ENCODE data around the gene ASAH2. TPM values are rescaled to one million over a fixed set of nuclear protein-coding genes. Genes with fewer than 3 reads are reported as not detected.
"Not testable (repeated sequence)": the region's sequence is repeated elsewhere in the genome, so short reads cannot be mapped to it uniquely, and the experiment has no call there.

Gene ASAH2
- polyA plus RNA-seq, 1 experiment = 0.32 TPM

DNA sequence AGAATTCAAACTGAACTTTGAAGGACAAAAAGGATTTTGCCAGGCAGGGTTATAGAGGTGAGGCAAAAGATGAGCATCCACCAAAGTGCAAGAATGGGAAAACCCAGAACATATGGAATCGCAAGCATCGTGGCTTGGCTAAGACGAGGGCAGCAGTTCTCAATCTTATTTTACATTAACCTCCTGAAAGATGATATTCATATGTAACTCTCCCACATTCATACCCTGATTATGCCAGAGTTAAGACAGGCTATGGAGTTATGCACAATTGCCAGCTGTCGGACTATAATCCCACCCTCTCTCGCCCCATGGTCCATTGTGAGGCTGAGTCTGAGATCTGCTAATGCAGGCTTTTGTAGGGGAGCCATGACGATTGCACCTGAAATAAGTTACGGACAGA lies 21.2 kb upstream of the ASAH2 start:
- Histone ChIP-seq H3K27me3 (ENCODE audit: control insufficient read depth, insufficient read depth, low read length) (no peaks in the 10 kb centered on the region; the same call in 1 of the 2 replicates), H3K36me3 (ENCODE audit: control insufficient read depth, insufficient read depth, low read length) (no peaks in the 10 kb centered on the region), H3K4me3 (ENCODE audit: low read depth, low read length) (no peak overlapping the region)
- ChIA-PET POLR2A (no interaction called here), CTCF (interaction anchor here (0.6 to 0.7 kb wide), 2 partner anchors 9 to 304 kb away, joined by 3 to 5 read pairs; no protein-coding TSS in a partner anchor)
- DNase-seq (ENCODE audit: low read depth) = no peak
- no peak for TF ChIP-seq CTCF (IDR thresholded peaks at IDR 0.05; ENCODE audit: insufficient read depth, low read depth, low read length)

DNA sequence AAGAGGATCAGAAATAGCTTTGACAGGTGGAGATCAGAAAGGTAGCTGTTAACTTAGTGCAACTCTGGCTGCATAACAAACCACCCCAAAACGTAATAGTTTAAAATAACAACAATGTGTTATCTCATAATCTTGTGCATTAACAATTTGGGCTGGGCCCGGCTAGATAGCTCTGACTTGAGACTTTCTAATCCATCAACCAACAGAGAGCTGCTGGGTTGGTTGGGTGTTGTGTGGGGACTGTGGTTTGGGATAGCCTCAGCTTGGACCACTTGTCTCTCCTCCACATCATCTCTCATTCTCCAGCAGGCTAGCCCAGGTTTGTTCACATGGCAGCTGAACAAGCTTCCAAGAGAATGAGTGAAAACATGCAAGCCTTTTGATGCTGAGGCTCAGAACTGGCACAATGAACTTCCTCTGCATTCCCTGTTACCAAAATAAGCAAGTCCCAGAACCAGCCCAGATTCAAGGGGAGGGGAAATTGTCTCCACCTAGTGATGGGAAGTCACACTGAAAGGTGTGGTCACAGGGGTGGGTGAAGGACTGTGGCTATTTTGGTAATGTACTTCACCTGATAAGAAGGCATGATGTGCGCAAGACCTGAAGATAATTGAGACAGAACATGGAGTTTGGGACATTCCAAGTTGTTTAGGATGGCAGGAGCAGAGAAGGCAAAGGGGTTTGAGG lies 20.4 kb upstream of the ASAH2 start:
- H3K36me3 ChIP-seq (ENCODE audit: control insufficient read depth, insufficient read depth, low read length) = no peaks in the 10 kb centered on the region
- ChIA-PET CTCF (interaction anchor here (0.7 kb wide), 1 partner anchor 305 kb away, joined by 3 read pairs; no protein-coding TSS in a partner anchor), POLR2A (no interaction called here)
- no peak overlapping the region for H3K4me3 ChIP-seq (ENCODE audit: low read depth, low read length)
- no peak for DNase-seq (ENCODE audit: low read depth)
- no peaks in the 10 kb centered on the region; the same call in 1 of the 2 replicates for H3K27me3 ChIP-seq (ENCODE audit: control insufficient read depth, insufficient read depth, low read length)
- TF ChIP-seq CTCF (IDR thresholded peaks at IDR 0.05; ENCODE audit: insufficient read depth, low read depth, low read length) = no peak

DNA sequence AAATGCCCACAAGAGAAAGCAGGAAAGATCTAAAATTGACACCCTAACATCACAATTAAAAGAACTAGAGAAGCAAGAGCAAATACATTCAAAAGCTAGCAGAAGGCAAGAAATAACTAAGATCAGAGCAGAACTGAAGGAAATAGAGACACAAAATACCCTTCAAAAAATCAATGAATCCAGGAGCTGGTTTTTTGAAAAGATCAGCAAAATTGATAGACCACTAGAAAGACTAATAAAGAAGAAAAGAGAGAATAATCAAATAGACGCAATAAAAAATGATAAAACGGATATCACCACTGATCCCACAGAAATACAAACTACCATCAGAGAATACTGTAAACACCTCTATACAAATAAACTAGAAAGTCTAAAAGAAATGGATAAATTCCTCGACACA lies 16.6 kb upstream of the ASAH2 start:
- DNase-seq (ENCODE audit: low read depth); H3K4me3 ChIP-seq (ENCODE audit: low read depth, low read length); H3K36me3 ChIP-seq (ENCODE audit: control insufficient read depth, insufficient read depth, low read length); CTCF ChIA-PET; H3K27me3 ChIP-seq (ENCODE audit: control insufficient read depth, insufficient read depth, low read length); POLR2A ChIA-PET: not testable (repeated sequence)

- CTCF ChIA-PET; H3K36me3 ChIP-seq (ENCODE audit: control insufficient read depth, insufficient read depth, low read length); H3K4me3 ChIP-seq (ENCODE audit: low read depth, low read length); POLR2A ChIA-PET; H3K27me3 ChIP-seq (ENCODE audit: control insufficient read depth, insufficient read depth, low read length); DNase-seq (ENCODE audit: low read depth): not testable (repeated sequence)
These were observed 11.3 kb upstream of the ASAH2 start for GRCh38 chr10:50262625-50263024.

DNA sequence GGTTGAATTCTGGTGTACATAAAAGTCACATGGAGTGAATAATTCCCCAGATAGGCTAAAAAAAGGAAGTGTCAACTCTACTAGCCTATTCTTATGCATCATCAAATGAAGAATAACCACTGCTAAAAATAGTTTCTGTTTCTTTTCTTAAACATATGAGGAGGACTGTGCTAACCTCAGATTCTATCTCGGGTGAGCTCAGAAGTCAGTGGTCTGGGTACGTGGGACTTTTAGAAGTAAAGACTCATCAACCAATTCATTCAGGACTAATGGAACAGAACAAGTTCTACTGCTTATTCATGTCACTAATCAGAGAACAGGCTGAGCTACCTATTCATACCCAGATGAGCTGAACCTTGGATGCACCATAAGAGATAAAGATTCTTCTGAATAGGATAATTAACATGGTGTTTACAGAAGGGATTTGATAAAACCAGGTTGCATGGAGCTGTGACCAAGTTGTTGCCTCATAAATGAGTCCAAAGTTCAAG lies 9.5 kb upstream of the ASAH2 start:
- H3K36me3 ChIP-seq (ENCODE audit: control insufficient read depth, insufficient read depth, low read length) = no peaks in the 10 kb centered on the region
- CTCF ChIA-PET = interaction anchor here (2.2 kb wide), 1 partner anchor 14 kb away, joined by 7 read pairs; no protein-coding TSS in a partner anchor
- no peak for TF ChIP-seq CTCF (IDR thresholded peaks at IDR 0.05; ENCODE audit: insufficient read depth, low read depth, low read length)
- DNase-seq (ENCODE audit: low read depth) = peak; percentile 0
- no peak overlapping the region for H3K4me3 ChIP-seq (ENCODE audit: low read depth, low read length)
- POLR2A ChIA-PET = no interaction called here
- H3K27me3 ChIP-seq (ENCODE audit: control insufficient read depth, insufficient read depth, low read length) = peaks cover 1% of the 10 kb centered on the region

DNA sequence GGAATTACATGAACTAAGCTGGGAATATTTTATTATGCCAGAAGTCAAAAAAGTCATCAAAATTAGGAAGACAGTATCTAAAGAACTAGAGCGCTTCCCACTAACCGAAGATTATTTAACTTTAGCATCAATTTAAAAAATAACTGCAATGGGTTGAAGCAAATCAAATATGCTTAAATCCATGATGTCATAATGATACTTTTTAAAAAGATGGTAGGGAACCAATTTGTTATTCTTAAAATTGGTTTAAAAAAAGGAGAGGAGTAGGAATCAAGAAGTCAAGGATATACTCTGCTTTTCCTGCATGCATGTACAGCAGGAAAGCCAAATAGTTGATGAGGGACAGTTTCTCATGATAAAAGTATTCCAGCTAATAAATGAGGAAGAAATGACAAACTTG lies 3.2 kb upstream of the ASAH2 start:
- Histone ChIP-seq H3K4me3 (ENCODE audit: low read depth, low read length) (no peak overlapping the region), H3K27me3 (ENCODE audit: control insufficient read depth, insufficient read depth, low read length) (peaks cover 12% of the 10 kb centered on the region), H3K36me3 (ENCODE audit: control insufficient read depth, insufficient read depth, low read length) (no peaks in the 10 kb centered on the region)
- DNase-seq (ENCODE audit: low read depth) = no peak
- TF ChIP-seq CTCF (IDR thresholded peaks at IDR 0.05; ENCODE audit: insufficient read depth, low read depth, low read length) = no peak
- ChIA-PET POLR2A (no interaction called here), CTCF (no interaction called here)

Data from BJ (cell line).